GM18511 (cell line): Measurements from ENCODE around the gene TXNDC11.

ENCODE experiments used
- ATAC-seq: cut with Tn5 transposase; IDR thresholded peaks from one replicate; pipeline ENCODE4 v1.9.1; 2021; ENCODE audit warnings: mild to moderate bottlenecking, moderate library complexity; ENCODE audit not compliant: unreplicated experiment

Gene TXNDC11

DNA sequence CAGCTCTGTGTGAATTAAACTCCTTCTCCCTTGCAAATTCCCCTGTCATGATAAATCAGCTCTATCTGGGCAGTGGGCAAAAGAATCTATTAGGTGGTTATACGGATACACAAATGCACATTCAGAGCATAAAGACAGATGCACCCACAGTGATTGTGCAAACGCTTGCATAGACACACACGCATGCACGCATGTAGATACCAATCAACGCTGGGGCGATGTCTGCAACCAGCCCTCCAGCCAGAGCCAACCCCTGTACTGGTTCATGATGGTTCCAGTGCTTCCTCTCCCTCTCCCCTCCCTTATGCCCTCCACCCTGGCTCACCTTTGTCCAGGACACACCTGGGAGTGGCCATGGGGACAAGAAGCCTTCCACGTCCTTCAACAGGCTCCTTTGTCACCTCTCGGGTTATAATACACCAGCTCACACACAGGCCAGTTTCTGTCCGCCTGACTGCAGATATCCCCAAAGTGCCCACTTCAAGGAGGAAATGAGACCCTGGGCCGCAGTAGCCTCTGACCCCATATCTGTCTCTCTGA is 107.5 kb downstream of the TXNDC11 start:
- no peak for ATAC-seq

GRCh38 chr16:11634312-11634711 is 108.3 kb downstream of the TXNDC11 start:
- ATAC-seq = no peak

GRCh38 chr16:11633113-11633512 is 109.5 kb downstream of the TXNDC11 start:
- no peak for ATAC-seq

DNA sequence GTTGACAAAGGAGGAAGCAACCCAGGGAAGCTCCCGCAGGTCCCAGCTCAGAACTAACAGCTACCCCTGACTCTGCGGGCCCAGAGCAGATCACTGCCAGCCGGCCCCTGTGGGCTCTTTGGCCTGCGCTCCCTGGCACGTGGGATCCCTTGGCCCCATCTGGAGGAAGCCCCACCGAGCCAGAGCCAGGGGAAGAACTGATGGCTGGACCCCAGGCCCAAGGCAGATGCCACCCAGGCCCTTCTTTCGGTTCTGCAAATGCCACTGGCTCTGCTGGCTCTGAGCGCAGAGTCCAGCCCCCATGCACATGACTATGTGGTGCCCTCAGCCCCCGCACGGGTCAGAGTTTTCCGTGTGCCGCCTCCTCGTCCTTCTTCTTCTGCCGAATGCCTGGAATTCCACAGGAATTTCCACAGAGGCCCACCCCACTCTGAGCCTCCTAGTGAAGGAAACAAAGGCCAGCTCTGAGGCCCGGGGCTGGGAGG is 110.2 kb downstream of the TXNDC11 start:
- no peak for ATAC-seq

DNA sequence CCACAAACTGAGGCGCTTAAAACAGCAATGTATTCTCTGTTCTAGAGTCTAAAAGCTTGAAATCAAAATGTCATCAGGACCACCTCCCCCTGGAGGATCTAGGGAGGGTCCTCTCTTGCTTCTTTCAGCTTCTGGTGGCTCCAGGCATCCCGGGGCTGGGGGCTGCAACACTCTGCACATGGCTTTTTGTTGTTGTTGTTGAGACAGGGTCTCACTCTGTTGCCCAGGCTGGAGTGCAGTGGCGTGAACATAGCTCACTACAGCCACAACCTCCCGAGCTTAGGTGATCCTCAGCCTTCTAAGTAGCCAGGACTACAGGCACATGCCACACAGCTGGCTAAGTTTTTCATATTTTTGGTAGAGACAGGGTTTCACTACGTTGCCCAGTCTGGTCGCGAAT is 111.4 kb downstream of the TXNDC11 start:
- no peak for ATAC-seq

DNA sequence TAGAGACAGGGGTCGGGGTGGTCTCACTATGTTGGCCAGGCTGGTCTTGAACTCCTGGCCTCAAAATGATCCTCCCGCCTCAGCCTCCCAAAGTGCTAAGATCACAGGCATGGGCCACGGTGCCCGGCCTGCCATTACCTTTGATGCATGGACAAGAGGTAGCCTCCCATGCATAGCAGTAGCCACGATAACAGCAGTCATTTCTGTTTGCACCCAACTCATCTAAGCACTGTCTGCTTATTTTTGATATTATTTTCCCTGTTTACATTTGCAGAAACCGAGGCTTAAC is 111.9 kb downstream of the TXNDC11 start:
- no peak for ATAC-seq

DNA sequence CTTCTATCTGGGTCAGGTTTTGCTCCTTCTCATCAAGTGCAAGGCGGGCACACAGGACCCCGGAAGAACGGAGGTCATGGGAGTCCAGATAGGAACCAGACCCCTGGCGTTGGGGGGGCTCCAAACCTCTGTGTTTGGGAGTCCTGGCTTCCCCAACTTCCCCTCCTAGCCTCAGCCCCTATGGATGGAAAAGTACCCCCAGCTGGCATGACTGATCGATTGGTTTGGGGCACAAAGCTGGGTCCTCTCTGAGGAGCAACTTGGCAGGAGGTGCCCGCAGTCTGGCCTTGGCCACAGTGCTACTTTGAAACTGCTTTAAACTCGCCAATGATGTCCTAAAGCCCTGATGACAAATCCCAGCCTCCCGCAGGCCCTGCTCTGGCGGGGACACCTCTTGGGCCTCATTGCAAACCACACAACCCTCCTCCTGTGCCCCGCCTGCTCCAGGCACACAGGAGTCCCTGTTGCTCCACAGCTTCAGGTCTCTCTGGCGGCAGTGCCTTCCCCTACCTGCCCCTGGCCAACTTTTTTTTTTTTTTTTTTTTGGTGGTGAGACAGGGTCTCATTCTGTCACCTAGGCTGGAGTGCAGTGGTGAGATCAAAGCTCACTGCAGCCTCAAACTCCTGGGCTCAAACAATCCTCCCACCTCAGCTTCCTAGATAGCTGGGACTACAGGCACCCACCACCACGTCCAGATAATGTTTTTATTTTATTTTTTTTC is 112.5 kb downstream of the TXNDC11 start:
- no peak for ATAC-seq
